ENCODE data around the gene TANC1. TPM values are rescaled to one million over a fixed set of nuclear protein-coding genes. Genes with fewer than 3 reads are reported as not detected.

The TANC1 gene
- total and polyA plus RNA-seq, 3 donors from 2014 or later = 8.6 to 19.3 (median 16.2) TPM

GRCh38 chr2:159015174-159015573 is 46.7 kb downstream of the TANC1 start:
- TF ChIP-seq POLR2A (IDR thresholded peaks at IDR 0.05) (no peak), CTCF (IDR thresholded peaks at IDR 0.05) (no peak)
- H3K27me3 ChIP-seq = no peaks in the 10 kb centered on the region
- no peaks in the 10 kb centered on the region for H3K9me3 ChIP-seq
- H3K4me1 ChIP-seq = no peaks in the 10 kb centered on the region
- no peak overlapping the region for H3K27ac ChIP-seq
- 96 to 100% methylated on average over 2 of the region's 2 CpGs for WGBS, 2 donors
- intact Hi-C loops (cut with DNase I; ENCODE audit: low total_unique reads) = no loop called here
- no peak for DNase-seq
- no peaks in the 10 kb centered on the region for H3K36me3 ChIP-seq (ENCODE audit: low read depth, missing control alignments)
- no peak overlapping the region for H3K4me3 ChIP-seq

- no peaks in the 10 kb centered on the region for H3K36me3 ChIP-seq (ENCODE audit: low read depth, missing control alignments)
- no peaks in the 10 kb centered on the region for H3K9me3 ChIP-seq
- intact Hi-C loops (cut with DNase I; ENCODE audit: low total_unique reads) = no loop called here
- no peak overlapping the region for H3K4me3 ChIP-seq
- 96 to 97% methylated on average over 2 of the region's 2 CpGs for WGBS, 2 donors
- H3K4me1 ChIP-seq = no peaks in the 10 kb centered on the region
- TF ChIP-seq CTCF (IDR thresholded peaks at IDR 0.05) = no peak
- no peak for TF ChIP-seq POLR2A (IDR thresholded peaks at IDR 0.05)
- no peaks in the 10 kb centered on the region for H3K27me3 ChIP-seq
- no peak for DNase-seq
- H3K27ac ChIP-seq = no peak overlapping the region
These were observed 47.4 kb downstream of the TANC1 start for GRCh38 chr2:159015823-159016222.

GRCh38 chr2:159017837-159018236 is 49.4 kb downstream of the TANC1 start:
- 89 to 96% methylated on average over 5 of the region's 5 CpGs for WGBS, 2 donors

DNA sequence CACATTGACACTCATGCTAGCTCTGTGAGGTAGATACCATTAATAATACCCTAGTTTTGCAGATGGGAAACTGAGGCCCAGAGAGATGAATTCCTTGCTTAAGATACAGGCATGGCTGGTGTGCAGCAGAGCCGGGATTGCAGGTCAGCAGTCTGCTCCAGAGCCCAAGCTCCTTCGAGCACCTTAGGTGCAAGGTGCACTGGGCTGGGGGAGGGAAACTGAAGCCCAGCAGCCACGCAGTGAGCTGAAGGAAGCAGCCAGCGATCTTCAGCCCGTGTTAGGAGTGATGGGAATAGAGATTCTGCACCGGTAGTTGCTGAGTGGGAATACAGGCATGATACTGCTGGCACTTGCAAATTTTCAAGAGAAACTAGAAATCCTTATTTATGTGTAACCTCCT is 50.6 kb downstream of the TANC1 start:
- Histone ChIP-seq H3K4me3 (no peak overlapping the region), H3K4me1 (no peaks in the 10 kb centered on the region), H3K27me3 (no peaks in the 10 kb centered on the region), H3K27ac (no peak overlapping the region), H3K36me3 (ENCODE audit: low read depth, missing control alignments) (no peaks in the 10 kb centered on the region), H3K9me3 (no peaks in the 10 kb centered on the region)
- no peak for TF ChIP-seq CTCF (IDR thresholded peaks at IDR 0.05)
- DNase-seq = no peak
- WGBS, 2 donors = 82 to 89% methylated on average over 6 of the region's 6 CpGs
- intact Hi-C loops (cut with DNase I; ENCODE audit: low total_unique reads) = no loop called here

More at GRCh38 chr2:159017837-159018236, 49.4 kb downstream of the TANC1 start:
- H3K36me3 ChIP-seq (ENCODE audit: low read depth, missing control alignments) = no peaks in the 10 kb centered on the region
- no peak overlapping the region for H3K27ac ChIP-seq
- H3K4me3 ChIP-seq = no peak overlapping the region
- no peaks in the 10 kb centered on the region for H3K27me3 ChIP-seq
- intact Hi-C loops (cut with DNase I; ENCODE audit: low total_unique reads) = no loop called here
- TF ChIP-seq POLR2A (IDR thresholded peaks at IDR 0.05) (no peak), CTCF (IDR thresholded peaks at IDR 0.05) (no peak)
- no peaks in the 10 kb centered on the region for H3K4me1 ChIP-seq
- DNase-seq = no peak
- no peaks in the 10 kb centered on the region for H3K9me3 ChIP-seq

GRCh38 chr2:159022019-159022418 is 53.6 kb downstream of the TANC1 start:
- intact Hi-C loops (cut with DNase I; ENCODE audit: low total_unique reads) = no loop called here
- no peaks in the 10 kb centered on the region for H3K4me1 ChIP-seq
- no peak for DNase-seq
- WGBS, 2 donors = 76 to 79% methylated on average over 5 of the region's 5 CpGs
- no peaks in the 10 kb centered on the region for H3K27me3 ChIP-seq
- H3K27ac ChIP-seq = no peak overlapping the region
- no peak overlapping the region for H3K4me3 ChIP-seq
- H3K9me3 ChIP-seq = no peaks in the 10 kb centered on the region
- H3K36me3 ChIP-seq (ENCODE audit: low read depth, missing control alignments) = no peaks in the 10 kb centered on the region
- no peak for TF ChIP-seq CTCF (IDR thresholded peaks at IDR 0.05)
- TF ChIP-seq POLR2A (IDR thresholded peaks at IDR 0.05) = no peak

Data from testis (tissue), 3 donors.